NCI-H345 treated with DMSO at 0.1 percent for 48 hours (cell line): ENCODE measurements around the gene DTL.

Experiments used
- DNase-seq: peaks from one replicate; lab custom pipeline; 2025; ENCODE audit not compliant: unreplicated experiment; lab: John Stamatoyannopoulos, UW

Gene DTL

DNA sequence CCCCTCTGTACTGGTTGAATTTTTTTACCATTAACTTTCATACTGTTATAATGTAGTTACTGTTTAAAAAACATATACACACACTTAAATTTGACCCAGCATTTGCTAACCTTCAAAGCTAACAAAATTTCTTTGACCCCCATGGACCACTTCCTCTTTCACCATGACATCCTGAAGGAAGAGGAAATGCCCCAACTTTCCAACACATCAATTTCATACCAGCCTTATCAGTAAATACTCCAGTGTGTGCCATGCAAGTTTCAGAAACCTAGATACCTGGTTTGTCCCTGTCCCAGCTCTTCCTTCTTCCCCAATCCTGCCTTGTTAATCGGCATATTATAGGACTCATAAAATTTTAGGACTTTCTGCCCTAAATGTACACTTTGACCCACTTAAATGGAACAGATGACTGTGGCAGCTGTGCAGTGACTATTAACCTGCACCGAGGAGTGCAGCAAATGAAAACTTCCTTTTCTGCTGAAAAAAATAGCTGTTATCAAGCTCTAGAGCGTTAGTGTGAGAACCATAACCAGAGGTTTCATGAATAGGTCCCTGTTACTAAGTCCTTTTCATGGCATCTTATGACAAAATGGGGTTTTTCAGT is 54.1 kb downstream of the DTL start:
- DNase-seq = no peak

DNA sequence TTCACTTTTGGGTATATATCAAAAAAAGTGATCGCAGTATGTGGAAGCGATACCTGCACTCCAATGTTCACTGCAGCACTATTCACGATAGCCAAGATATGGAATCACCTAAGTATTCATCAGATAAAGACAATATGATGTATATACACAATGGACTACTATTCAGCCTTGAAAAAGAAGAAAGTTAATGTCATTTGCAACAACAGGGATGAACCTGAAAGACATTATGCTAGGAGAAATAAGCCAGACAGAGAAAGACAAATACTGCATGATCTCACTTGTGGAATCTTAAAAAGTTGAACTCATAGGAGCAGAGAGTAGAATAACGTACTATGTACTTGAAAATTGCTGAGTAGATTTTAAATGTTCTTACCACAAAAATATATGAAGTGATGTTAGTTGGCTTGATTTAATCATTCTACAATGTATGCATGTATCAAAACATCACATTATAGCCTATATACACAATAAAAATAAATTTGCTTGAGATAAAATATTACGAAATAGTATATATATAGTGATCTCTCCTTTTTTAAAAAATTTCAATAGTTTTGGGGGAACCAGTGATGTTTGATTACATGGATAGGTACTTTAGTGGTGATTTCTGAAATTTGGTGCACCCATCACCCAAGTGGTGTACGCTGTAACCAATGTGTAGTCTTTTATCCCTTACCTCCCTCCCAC is 56.0 kb downstream of the DTL start:
- DNase-seq = no peak

- DNase-seq = no peak
Measured at GRCh38 chr1:212097360-212097759, 61.8 kb downstream of the DTL start.

DNA sequence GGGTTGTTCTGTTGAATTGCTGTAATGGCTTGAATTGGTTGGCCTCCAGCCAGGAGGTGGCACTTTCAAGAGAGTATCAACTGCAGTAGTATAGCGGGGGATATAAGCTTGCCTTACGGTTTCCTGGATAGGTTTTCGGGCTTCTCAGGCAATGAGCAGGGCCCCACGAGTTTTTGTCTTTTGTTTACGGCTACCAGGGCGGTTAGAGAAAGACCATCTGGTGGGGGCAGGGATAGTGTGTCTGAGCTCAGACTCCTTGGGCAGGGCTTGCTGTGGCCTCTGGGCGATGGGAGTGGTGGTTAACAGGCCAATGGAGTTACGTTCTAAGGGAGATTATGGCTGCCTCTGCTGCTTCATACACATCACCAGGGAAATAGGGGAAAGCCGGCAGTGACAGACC is 62.8 kb downstream of the DTL start:
- DNase-seq = no peak

DNA sequence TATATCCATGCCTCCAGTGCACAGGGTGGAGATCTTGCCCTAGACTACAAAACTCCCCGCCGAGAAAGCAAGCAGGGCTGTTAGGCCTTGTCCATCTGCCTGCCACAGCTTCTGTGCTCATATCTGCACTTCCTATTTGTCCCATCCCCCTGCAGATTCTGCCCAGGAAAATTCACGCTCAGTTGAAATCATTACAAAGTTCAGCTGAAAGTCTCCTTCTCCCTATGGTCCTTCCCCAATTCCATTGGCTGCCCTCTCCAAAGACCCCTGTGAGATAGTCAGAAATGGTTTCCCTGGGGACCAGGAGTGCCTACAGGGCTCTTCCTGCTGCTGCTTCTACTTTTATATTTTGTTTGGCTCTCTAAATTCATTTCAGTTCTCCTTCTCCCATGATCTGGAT is 63.2 kb downstream of the DTL start:
- DNase-seq = no peak

DNA sequence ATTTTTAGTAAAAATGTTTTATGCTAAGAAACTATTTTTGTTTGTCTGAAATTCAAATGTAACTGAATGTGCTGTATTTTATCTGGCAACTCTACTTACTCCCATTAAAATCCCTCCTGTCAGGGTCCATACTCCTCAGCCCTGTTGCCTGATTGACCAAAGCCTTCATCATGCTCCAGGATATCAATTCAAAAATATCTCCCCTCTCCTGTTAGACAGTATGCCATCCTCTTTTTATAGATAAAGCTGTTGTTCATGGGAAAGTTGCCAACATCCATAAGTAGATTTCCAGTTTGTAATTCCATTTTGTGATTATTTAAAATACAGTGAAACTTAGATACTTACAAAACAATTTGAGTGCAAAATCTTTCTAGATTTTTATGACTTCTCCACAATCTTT is 65.7 kb downstream of the DTL start:
- no peak for DNase-seq

DNA sequence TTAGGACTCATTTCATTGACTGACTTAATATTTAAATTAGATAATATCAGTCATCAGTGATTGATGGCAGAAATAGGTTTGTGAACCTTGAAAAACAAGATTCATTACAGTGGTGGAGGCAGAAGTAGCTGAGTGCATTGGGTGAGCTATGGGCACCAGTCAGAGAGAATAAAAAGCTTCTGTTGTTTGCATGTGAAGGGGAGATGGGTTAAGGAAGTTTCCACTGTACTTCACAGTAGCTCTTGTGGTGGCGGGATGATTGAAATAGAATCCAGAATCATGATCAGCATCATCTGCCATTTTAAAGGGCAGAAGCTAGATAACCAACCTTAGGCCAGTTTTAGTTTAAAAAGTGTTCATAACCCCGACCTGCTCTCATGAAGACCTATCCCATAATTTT is 66.2 kb downstream of the DTL start:
- DNase-seq = no peak

DNA sequence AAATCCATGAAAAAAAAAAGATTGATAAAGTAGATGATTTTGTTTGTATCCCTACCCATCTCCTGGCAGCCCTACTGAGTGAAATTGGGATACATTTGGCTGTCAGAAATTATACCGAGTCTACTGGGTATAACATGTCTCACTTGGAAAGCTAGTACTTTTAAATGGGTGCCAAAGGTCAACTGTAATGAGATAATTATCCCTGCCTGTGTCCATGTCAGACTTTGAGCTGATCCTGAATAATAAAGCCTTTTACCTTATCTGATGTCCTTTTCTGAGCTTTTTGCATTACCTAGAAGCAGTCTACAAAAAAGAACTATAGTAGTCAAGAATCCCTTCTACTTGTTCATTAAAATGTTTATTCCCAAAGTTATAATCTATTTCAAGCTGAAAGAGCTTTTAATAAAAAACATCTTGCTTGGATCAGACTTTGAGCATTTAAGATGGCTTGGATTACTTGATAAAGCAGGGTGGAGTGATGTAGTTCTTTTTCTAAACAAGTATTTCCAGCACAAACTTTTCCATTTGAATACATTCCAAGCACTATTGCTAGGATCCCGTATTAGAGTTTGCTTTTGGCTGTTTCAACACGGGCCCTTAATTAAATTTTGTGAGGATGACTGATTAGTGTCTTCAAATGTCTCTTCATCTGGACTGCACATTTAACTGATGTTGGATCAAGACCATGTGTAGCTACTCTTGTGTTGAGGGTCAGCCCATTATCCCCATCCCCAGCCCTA is 69.2 kb downstream of the DTL start:
- no peak for DNase-seq

GRCh38 chr1:212106286-212106792 is 70.8 kb downstream of the DTL start:
- no peak for DNase-seq

GRCh38 chr1:212107481-212107880 is 71.9 kb downstream of the DTL start:
- DNase-seq = no peak

GRCh38 chr1:212108187-212108586 is 72.6 kb downstream of the DTL start:
- DNase-seq = no peak

GRCh38 chr1:212108981-212109380 is 73.4 kb downstream of the DTL start:
- no peak for DNase-seq

- no peak for DNase-seq
Measured at GRCh38 chr1:212109728-212110127, 74.2 kb downstream of the DTL start.

DNA sequence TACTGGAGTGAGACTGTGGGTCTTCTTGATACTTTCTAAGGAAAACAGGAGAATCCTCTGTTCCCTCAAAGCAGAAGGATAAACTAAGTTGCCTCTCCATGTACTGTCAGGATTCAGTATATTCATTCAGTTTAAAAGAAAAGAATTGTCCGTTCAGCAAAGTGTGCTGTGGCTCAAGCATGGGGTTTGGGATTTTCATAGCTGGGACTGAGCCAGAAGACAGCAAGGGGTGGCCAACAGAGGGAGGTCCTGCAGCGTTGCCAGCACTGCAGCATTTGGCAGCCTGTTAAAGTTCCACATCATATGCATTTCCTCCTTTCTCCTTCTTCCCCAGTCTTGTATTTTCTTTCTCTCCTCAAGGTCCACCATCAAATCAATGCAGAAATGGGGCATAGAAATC is 75.1 kb downstream of the DTL start:
- no peak for DNase-seq

GRCh38 chr1:212111536-212111935 is 76.0 kb downstream of the DTL start:
- DNase-seq = no peak

GRCh38 chr1:212113706-212114105 is 78.2 kb downstream of the DTL start:
- DNase-seq = no peak

GRCh38 chr1:212118167-212118871 is 82.8 kb downstream of the DTL start:
- no peak for DNase-seq

DNA sequence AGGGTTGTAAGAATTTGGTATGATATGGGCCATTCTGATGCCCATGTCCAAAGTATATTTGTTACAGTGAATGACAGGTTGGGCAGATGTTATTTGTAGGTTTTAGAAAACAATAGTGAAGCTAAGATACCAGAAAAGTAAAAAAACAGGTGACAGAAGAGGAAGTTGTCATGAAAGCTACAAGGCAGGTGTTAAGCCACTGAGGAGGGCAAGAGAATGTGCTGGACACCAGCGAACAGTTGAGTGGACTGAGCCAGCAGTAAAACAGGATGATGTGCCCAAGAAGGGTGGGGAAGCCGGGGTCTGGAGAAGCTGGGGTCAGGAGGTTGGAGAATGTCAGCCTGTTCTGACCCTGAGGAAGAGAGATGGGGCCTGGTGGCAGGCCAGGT is 83.3 kb downstream of the DTL start:
- DNase-seq = no peak

GRCh38 chr1:212119397-212119837 is 83.9 kb downstream of the DTL start:
- no peak for DNase-seq

DNA sequence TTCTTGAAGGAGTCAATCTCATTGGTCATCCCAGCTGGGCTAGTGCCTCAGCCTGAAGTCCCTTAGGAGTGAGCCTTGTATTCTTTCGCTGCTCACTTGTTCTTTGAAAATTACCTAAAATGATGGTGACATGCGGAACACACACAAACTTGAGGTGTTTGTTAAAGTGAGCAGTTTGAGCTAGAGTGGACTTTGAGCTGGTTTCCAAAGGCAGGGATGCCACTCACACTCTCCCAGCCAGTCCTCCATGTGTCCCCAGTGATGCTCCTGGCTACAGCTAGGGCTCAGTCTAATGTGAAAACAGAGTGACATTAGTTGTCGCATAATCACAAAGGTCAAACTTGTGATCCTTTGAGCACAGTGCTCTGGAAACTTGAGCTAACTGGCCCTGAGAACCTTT is 84.3 kb downstream of the DTL start:
- DNase-seq = no peak

GRCh38 chr1:212121779-212122178 is 86.2 kb downstream of the DTL start:
- no peak for DNase-seq
